Mononuclear cell (primary cell): ENCODE data around the gene MAGIX. TPM values are rescaled to one million over a fixed set of nuclear protein-coding genes. Genes with fewer than 3 reads are reported as not detected.
A peak's percentile ranks its signal among the peaks of the same experiment; 100 is the strongest.

Experiments
- H3K27me3 ChIP-seq: 2 replicates; pipeline ENCODE4 v1.6.0; 2011; ENCODE audit warnings: low read length, control low read depth; ENCODE audit not compliant: insufficient read depth
- H3K4me1 ChIP-seq: 2 replicates; pipeline ENCODE4 v1.5.1; 2011; ENCODE audit warnings: mild to moderate bottlenecking, low read length, control low read depth; ENCODE audit not compliant: insufficient read depth
- H3K4me3 ChIP-seq: 2 replicates; pipeline ENCODE4 v1.5.1; 2011; ENCODE audit warnings: mild to moderate bottlenecking, low read length, moderate library complexity
- H3K9me3 ChIP-seq: 2 replicates; pipeline ENCODE4 v1.5.1; 2011; ENCODE audit warnings: low read depth, mild to moderate bottlenecking, control low read depth, low read length
- total RNA-seq: library from RNA; depleted of rRNA; stranded (reverse); fragments of >200 nt; gene quantifications from one replicate; pipeline ENCODE4 v1.2.3, GENCODE V29; 2012

The MAGIX gene
- total RNA-seq, 1 donor = 0.42 TPM

DNA sequence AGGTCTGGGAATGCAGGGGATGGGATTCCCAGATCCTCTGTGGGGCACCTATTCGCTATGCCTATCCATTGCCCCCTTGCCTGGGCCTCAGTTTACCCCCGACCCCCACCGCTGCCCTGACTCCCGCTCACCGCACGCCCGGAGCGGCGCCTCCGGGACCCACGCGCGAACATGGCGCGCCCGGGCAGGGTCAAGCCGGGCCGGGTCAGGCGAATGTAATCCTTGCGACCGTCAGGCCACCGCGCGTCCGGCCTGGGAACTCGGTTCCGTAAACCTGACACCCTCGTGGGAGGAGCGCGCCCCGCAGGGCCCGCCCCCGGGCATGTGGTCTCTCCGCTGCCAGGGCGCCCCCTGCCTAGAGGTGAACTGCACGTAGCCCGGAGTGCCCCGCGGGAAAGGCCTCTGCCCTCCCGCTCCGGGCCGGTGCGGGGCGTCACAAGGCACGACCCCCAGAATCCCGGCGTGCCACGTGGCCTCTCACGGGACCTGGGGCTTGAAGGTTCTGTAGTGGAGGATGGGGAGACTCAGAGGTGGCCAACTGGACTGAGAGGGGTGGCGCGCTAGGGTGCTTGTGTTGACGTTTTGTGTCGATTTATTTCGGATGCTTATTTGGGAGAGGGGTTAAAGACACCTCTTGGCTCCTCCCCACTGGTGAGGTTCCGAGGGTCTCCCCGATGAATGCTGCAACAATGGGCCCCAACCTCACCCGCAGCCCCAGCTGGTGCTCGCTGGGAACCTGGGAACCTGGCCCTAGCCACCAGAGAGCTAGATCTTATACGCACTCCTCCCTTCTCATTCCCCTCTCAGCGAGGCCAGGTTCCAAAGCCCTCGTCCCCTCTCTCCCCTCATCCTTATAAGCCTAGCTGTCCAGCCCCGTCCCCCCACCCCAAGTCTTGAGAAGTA, 23.8 kb downstream of the MAGIX start, which contains the start of gene PRICKLE3:
Gene PRICKLE3, minus strand, starts transcription at position 249 of the 903 bp plus-strand sequence. Its CDS starts 76 bp downstream, at position 173.
- no peaks in the 10 kb centered on the region for H3K9me3 ChIP-seq
- H3K4me1 ChIP-seq = peaks cover 11% of the 10 kb centered on the region
- no peaks in the 10 kb centered on the region for H3K27me3 ChIP-seq
- peak within 1 kb of the TSS; percentile 52 for H3K4me3 ChIP-seq

DNA sequence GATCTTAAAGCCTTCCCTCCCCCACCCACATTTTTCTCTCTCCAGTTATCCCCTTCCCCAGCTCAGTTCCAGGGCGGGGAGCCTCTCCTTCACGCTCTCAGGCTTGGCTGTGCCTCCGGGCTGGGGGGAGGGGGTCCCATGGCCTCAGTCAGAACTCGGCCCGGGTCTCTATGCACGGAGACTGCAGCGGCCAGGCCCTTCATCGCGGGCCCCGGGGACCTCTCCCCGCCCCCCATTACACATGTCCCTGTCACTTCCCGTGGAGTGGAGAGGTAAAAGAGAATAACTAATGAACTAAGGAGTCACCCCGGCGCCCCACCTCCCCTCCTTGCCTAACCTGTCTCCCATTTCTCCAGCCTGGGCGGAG, 24.5 kb downstream of the MAGIX start:
- H3K4me1 ChIP-seq = peaks cover 11% of the 10 kb centered on the region
- H3K4me3 ChIP-seq = no peak overlapping the region
- H3K9me3 ChIP-seq = no peaks in the 10 kb centered on the region
- H3K27me3 ChIP-seq = no peaks in the 10 kb centered on the region

DNA sequence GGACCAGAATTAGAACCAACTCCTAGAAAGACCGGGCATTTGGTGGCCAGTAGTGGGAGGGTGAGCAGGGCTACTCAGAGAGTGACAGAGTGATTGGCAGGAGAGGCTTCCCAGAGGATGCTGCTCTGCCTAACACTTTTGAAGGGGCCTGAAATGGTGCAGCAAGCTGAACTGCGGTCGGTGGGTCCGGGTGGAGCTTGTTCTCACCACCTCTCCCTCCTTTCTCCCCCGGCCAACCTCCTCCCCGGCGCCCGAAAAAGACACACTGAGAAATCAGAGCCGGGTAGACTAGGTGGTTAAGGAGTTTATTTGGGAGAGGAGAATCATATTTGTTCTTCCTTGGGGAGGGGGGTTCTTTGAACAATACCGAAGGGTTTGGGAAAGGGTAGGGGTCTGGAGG, 25.0 kb downstream of the MAGIX start:
- Histone ChIP-seq H3K27me3 (no peaks in the 10 kb centered on the region), H3K9me3 (no peaks in the 10 kb centered on the region), H3K4me1 (peaks cover 11% of the 10 kb centered on the region), H3K4me3 (no peak overlapping the region)

DNA sequence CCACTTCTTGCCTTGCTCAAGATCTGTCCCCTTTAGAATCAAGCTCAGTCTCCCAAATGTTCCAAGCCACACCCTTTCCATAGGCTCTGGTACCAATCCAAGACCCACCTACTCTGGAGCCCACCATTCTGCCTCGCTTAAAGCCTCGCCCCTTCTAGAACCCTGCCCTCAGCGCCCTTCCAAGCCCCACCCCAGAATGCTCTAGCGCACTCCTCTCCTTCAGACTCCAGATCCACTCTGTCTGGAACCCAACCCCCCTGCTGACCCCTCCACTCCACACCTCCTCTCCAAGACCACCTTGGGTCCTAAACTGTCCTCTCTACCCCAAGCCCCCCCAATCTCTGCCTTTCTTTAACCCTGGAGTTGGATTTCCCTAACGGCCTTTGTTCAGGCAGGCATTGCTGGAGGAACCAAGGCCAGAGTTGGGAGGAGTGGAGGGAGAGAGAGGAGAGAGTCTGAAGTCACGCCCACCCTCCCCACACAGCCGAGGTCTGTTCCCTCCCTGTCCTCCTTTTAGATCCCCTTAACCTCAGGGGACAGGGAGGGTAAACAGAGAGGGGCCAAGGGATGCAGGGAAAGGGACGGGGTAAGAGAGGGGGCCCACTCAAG, 26.0 kb downstream of the MAGIX start:
- H3K4me1 ChIP-seq = peaks cover 11% of the 10 kb centered on the region

DNA sequence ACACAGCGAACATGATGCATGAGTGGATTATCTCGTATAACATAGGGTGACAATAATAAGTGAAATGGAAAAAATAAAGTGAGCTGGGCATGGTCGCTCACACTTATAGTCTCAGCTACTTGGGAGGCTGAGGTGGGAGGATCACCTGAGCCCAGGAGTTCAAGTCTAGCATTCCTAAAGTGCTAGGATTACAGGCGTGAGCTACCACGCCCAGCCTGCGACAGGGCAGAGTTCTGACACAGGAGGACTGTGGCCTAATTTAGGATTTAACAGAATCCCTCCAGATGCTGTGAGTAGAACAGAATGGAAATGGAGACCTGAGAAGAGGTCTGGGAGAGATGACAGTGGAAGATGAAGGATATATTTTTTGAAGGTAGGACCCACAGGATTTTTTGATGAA, 27.0 kb downstream of the MAGIX start:
- H3K4me3 ChIP-seq = no peak overlapping the region
- H3K4me1 ChIP-seq = peaks cover 11% of the 10 kb centered on the region
- H3K9me3 ChIP-seq = no peaks in the 10 kb centered on the region
- no peaks in the 10 kb centered on the region for H3K27me3 ChIP-seq

More for the DNA sequence above, 26.0 kb downstream of the MAGIX start:
- H3K9me3 ChIP-seq = no peaks in the 10 kb centered on the region
- H3K27me3 ChIP-seq = no peaks in the 10 kb centered on the region
- H3K4me3 ChIP-seq = no peak overlapping the region

DNA sequence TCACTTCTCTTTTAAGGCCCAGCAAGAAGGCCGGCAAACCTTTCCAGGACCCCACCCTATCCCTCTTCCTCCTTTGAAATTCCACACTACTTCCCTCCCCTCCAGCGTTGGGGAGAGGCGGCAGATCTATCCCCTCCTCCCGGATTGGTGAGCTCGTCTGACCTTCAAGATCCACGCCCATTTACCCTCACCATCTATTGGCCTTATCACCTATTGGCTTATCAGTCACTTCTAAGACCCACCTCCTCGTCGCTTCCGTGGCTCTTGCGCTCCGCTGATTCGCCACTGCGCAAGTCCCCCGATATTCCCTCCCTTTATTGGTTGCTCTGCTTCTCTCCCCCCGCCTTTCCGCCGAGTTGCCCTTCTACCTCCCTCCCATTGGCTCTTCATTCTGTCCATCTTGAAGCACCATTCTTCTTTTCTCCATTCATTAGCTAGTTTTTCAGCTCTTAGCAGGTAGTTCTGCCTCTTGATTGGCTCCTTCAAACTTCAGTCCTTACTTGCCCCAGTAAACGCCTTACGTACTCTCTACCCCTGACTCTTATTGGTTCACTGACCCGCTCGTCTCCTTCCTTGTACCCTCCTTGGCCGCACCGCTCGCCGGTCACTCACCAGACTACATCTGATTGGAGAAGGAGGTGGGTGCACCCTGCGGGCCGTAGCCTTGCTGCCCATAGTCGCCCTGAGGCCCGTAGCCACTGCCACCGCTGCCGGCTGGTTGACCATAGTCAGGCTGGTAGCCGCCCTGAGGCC, 28.4 kb downstream of the MAGIX start:
- peak overlapping the region; percentile 63 for H3K4me3 ChIP-seq
- H3K9me3 ChIP-seq = no peaks in the 10 kb centered on the region
- H3K27me3 ChIP-seq = no peaks in the 10 kb centered on the region
- H3K4me1 ChIP-seq = peaks cover 4% of the 10 kb centered on the region

DNA sequence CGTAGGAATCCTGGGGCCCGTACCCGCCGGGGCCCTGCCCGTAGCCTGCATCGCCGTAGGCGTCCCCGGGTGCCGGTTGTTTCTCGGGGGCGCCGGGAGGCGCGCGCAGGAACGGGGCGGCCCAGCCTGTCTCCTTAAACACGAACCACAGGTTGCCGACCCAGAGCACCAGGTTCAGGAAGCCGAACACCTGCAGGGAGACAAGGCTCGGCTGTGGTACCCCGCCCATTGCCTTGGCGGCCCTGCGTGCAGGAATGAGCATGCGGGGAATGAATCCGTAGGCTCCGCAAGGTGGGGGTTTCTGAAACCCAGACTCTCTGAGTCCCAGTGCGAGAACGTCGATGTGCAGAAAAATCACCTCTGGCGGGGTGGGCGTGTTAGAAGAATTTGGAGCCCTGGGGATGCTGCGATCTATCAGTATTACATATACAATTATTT, 29.0 kb downstream of the MAGIX start:
- Histone ChIP-seq H3K4me3 (peak overlapping the region; percentile 63), H3K9me3 (no peaks in the 10 kb centered on the region), H3K4me1 (peaks cover under 1% of the 10 kb centered on the region), H3K27me3 (no peaks in the 10 kb centered on the region)

DNA sequence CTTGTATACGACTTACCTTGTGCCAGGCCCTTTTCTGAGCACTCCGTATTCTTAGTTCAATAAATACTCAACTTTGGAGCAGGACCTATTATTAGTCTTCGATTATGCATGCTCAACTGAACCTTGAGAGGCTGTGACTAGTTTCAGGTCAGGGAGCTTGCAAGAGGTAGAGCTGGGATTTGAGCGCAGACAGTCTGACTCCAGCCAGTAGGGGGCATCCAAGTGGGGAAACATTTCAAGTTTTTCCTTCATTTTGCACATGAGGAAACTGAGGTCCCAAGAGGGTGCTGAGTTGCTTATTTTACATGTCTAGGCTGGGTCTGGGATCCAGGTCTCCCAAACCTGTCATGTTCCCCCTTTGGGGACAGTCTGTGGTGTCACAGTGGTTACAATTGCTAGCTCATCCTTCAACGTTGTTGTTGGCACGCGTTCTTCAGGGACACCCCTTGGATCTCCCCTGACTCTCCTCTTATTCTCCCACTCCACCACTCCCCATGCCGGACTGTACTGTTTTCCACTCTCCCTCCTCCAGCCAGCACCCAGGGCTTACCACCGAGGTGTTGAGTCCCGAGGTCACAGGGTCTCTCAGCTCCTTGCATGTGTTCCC, 30.3 kb downstream of the MAGIX start:
- H3K9me3 ChIP-seq = no peaks in the 10 kb centered on the region
- no peaks in the 10 kb centered on the region for H3K27me3 ChIP-seq
- no peak overlapping the region for H3K4me3 ChIP-seq
- H3K4me1 ChIP-seq = no peaks in the 10 kb centered on the region

DNA sequence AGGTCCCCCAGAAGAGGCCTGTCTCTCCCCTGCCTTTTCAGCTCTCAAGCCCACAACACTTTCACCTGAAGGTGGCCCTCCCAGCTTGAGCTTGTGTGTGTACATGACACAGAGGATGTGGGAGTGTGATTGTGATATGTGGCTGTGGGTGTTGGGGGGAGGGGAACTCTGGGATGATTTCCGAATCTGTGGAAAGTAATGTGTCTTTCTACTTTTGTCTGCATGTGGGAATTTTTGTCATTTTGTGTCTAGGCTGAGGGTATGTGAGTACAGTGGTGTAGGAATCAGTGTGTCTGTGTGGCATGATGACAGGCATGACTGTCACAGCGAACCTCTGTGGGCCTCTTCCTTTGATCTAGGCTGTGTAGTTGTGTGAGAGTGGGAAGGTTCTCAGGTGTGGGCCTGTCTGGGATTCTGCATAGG, 31.0 kb downstream of the MAGIX start:
- Histone ChIP-seq H3K4me1 (no peaks in the 10 kb centered on the region), H3K9me3 (no peaks in the 10 kb centered on the region), H3K27me3 (no peaks in the 10 kb centered on the region), H3K4me3 (no peak overlapping the region)

DNA sequence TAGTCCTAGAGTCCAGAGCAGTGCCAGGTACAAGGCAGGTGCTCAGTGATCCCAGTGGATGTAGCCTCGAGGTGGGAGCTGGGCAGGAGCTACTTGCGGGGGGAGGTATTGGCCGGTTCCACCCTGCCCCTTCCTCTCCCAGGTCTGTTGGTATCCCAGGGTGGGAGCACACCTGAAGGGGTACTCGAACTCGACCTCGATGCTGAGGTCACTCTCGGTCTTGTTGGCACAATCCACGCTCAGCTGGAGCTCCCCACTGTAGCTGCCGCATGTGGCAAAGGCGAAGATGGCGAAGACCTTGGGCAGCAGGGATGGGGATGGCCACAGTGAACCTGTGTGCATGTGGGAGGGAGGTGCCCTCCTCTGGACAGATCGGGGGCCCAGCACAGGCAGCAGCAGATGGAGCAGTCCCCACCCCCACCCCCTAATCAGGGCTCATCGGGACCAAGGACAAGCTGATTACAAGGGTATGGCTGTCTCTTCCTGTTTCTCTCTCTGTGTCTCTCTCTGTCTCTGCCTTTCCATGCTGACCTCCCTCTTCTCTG, 35.1 kb downstream of the MAGIX start:
- no peaks in the 10 kb centered on the region for H3K9me3 ChIP-seq
- H3K4me1 ChIP-seq = peaks cover 6% of the 10 kb centered on the region
- H3K4me3 ChIP-seq = no peak overlapping the region
- no peaks in the 10 kb centered on the region for H3K27me3 ChIP-seq

DNA sequence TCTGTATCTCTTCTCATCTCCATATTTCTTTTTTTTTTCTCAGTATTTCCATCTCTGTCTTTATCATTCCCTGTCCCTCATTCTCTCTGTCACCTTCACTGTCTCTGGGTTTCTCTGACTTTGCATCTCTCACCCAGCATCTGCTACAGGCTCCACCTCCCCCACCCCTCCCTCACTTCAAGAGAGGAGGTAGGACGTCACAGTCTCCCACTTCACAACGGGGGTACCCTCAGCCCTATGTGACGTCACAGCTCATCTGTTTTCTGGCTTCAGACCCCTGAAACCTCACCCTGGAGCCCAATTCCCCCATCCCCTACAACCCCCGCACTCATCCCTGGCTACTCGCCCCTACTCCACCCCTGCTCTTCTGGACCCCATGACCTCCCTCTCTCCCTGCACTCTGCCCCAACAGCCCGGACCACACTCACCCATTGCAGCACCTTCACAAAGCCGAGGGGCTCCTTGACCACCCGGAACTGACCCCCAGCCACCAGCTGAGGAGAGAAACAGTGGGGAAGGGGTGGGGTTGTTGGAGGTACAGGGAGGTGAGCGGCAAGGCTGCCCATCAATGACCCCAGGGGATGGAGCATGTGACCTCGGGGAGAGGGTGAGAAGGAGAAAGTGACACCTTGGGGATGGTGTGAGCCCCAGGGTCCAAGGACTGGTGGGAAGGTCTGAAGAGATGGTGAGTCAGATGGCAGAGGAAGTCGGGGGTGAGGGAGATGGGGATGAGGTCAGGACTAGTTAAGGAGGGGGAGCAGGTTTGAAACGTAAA, 36.2 kb downstream of the MAGIX start:
- peaks cover 6% of the 10 kb centered on the region for H3K4me1 ChIP-seq
- no peaks in the 10 kb centered on the region for H3K9me3 ChIP-seq
- H3K27me3 ChIP-seq = no peaks in the 10 kb centered on the region
- no peak overlapping the region for H3K4me3 ChIP-seq

DNA sequence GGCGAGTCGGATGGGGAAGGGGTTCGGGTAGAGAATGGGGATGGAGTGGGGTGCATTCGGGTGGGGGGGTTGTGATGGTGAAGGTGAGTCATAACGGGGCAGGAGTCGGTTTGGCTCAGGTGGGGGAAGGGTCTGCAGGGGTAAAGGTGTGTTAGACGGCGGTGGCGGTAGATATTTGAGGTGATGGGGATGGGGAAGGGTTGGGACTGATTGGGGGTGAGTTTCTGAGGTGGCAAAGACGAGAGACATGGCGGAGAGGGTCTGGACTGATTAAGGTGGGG, 36.7 kb downstream of the MAGIX start:
- Histone ChIP-seq H3K4me1 (peaks cover 6% of the 10 kb centered on the region), H3K4me3 (no peak overlapping the region), H3K9me3 (no peaks in the 10 kb centered on the region), H3K27me3 (no peaks in the 10 kb centered on the region)

DNA sequence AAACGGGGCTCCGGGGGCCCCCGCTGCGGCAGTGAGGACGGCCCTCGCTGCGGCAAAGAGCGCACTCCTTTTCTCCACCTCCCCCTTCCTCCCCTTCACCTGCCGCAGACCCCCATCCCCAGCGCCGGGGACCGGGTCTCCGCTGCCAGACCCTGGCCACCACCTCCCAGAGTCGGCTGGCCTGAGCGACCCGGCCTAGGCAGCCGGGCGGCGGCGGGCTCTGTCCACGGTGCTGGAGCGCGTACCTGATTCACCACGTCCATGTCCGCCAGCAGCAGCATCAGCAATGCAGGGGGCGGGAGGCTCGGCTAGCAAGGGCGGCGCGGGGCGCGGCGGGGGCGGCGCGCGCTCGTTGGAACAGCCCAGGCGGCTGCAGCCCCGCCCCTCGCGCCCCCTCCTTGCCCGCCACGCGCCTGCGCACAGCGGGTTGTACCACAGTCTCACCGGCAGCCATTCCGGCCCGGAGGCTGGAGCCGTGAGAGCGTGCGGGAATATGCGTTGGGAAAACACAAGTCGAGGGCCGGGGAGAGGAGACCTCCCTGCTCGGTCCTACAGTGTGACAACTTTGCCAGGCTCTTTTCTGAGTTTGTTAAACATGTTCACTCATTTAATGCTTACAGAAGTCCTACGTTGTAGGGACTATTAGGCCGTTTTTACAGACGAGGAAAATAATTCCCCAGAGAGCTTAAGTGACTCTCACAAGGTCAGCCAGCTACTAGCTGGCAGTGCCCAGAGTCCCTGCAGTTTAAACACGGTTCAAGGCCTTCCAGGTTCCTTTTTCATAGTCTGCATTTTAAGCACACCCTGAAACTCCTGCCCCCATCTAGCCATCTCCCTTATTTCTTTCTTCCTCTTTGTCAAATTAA, 37.6 kb downstream of the MAGIX start, which contains the start of gene SYP:
Gene SYP, minus strand, starts transcription at position 288 of the 866 bp plus-strand sequence. Its CDS starts 7 bp downstream, at position 281.
- H3K9me3 ChIP-seq = no peaks in the 10 kb centered on the region
- H3K4me3 ChIP-seq = peak within 1 kb of the TSS; percentile 28
- peaks cover 6% of the 10 kb centered on the region for H3K4me1 ChIP-seq
- no peaks in the 10 kb centered on the region for H3K27me3 ChIP-seq
